H1 (cell line): ENCODE data around the gene RBM43. TPM values are rescaled to one million over a fixed set of nuclear protein-coding genes. Genes with fewer than 3 reads are reported as not detected.
"Not testable (repeated sequence)": the region's sequence is repeated elsewhere in the genome, so short reads cannot be mapped to it uniquely, and the experiment has no call there.

Source experiments
- CTCF ChIA-PET: fragments of 300-600 bp; sonication (Branson Sonifier 250); formaldehyde crosslinking; loops from one replicate; lab custom pipeline; 2021; ENCODE audit not compliant: partially characterized antibody; lab: Charles Lee
- POLR2A ChIA-PET: fragments of 300-600 bp; sonication (Branson Sonifier 250); formaldehyde crosslinking; loops from one replicate; lab custom pipeline; 2021; ENCODE audit warnings: inconsistent platforms; ENCODE audit not compliant: partially characterized antibody; lab: Charles Lee
- DNase-seq, 2 experiments: peaks; one replicate each; pipeline versions ENCODE4 v3.0.0 to v3.0.0-alpha.2; 2010 to 2022; ENCODE audit warnings: low spot score in 2 of 2, low read depth in 1 of 2, mixed read lengths in 1 of 2
- FAIRE-seq: peaks from 2 replicates; lab custom pipeline; 2011; peaks lifted over from hg19 to GRCh38; lab: Jason Lieb, UNC
- H2AFZ ChIP-seq: 2 replicates; pipeline ENCODE4 v1.8.1; 2012; ENCODE audit warnings: low read length, inconsistent platforms
- H2AK5ac ChIP-seq: 2 replicates; pipeline ENCODE4 v1.6.1; 2013; ENCODE audit warnings: low read depth, low read length
- H2BK120ac ChIP-seq: replicated peaks from 2 replicates; pipeline ENCODE3; 2013; ENCODE audit warnings: low read depth, low read length, inconsistent platforms
- H2BK12ac ChIP-seq: 2 replicates; pipeline ENCODE4 v1.6.1; 2013; ENCODE audit warnings: low read depth, low read length
- H2BK15ac ChIP-seq: 2 replicates; pipeline ENCODE4 v1.6.1; 2013; ENCODE audit warnings: low read length
- H2BK20ac ChIP-seq: 2 replicates; pipeline ENCODE4 v1.6.1; 2013; ENCODE audit warnings: low read length
- H2BK5ac ChIP-seq: 2 replicates; pipeline ENCODE4 v1.6.1; 2013; ENCODE audit warnings: low read depth, low read length
- H3K14ac ChIP-seq: 2 replicates; pipeline ENCODE4 v1.6.1; 2013; ENCODE audit warnings: inconsistent platforms; ENCODE audit not compliant: insufficient read length
- H3K18ac ChIP-seq: 2 replicates; pipeline ENCODE4 v1.6.1; 2013; ENCODE audit warnings: low read length; ENCODE audit errors: extremely low read depth
- H3K23ac ChIP-seq: 2 replicates; pipeline ENCODE4 v1.6.1; 2013; ENCODE audit warnings: inconsistent platforms; ENCODE audit not compliant: insufficient read length
- H3K23me2 ChIP-seq: 2 replicates; pipeline ENCODE4 v1.6.1; 2013; ENCODE audit warnings: low read depth, low read length
- H3K27ac ChIP-seq: 2 replicates; pipeline ENCODE4 v1.6.1; 2011; ENCODE audit warnings: low read depth, low read length, inconsistent platforms
- H3K27me3 ChIP-seq, 4 experiments: replicated peaks in 1 of 4; 1 replicate in 1 of 4; 2 replicates in 3 of 4; pipeline versions ENCODE4 v1.6.1 to v1.8.1; 2011 to 2013; ENCODE audit warnings: low read length in 3 of 4, mild to moderate bottlenecking in 3 of 4, inconsistent platforms in 2 of 4, mixed read lengths in 2 of 4, moderate library complexity in 1 of 4; ENCODE audit not compliant: control insufficient read depth in 3 of 4, insufficient read depth in 3 of 4; ENCODE audit errors: extremely low read depth in 1 of 4
- H3K36me3 ChIP-seq, 4 experiments: 2 replicates each; pipeline versions ENCODE4 v1.6.1 to v1.8.1; 2011 to 2013; ENCODE audit warnings: mild to moderate bottlenecking in 4 of 4, low read length in 3 of 4, moderate library complexity in 2 of 4, control low read depth in 1 of 4, inconsistent platforms in 1 of 4; ENCODE audit not compliant: insufficient read depth in 4 of 4, control insufficient read depth in 2 of 4
- H3K4ac ChIP-seq: replicated peaks from 2 replicates; pipeline ENCODE3; 2013; ENCODE audit warnings: low read length, low read depth, mixed read lengths, inconsistent platforms; ENCODE audit not compliant: insufficient read length
- H3K4me1 ChIP-seq, 4 experiments: replicated peaks in 1 of 4; 1 replicate in 1 of 4; 2 replicates in 3 of 4; pipeline versions ENCODE4 v1.6.1 to v1.8.1; 2011 to 2013; ENCODE audit warnings: low read length in 3 of 4, inconsistent platforms in 2 of 4, mixed read lengths in 1 of 4; ENCODE audit not compliant: insufficient read depth in 4 of 4, control insufficient read depth in 3 of 4
- H3K4me2 ChIP-seq, 2 experiments: 2 replicates each; pipeline versions ENCODE4 v1.6.1 to v1.8.1; 2011 to 2013; ENCODE audit warnings: low read depth in 2 of 2, low read length in 2 of 2, control low read depth in 1 of 2, inconsistent platforms in 1 of 2, mild to moderate bottlenecking in 1 of 2; ENCODE audit not compliant: insufficient read depth in 1 of 2
- H3K4me3 ChIP-seq, 4 experiments: fragments of 200-600, 300-600 bp in 1 of 4; sonication (generic), shearing (Covaris generic), sonication (Bioruptor Twin) in 1 of 4; 2 replicates each; pipeline versions ENCODE4 v1.5.1 to v1.8.1; 2011 to 2016; ENCODE audit warnings: low read length in 4 of 4, low read depth in 3 of 4, control low read depth in 2 of 4, inconsistent platforms in 2 of 4, mild to moderate bottlenecking in 2 of 4, mixed read lengths in 1 of 4, moderate library complexity in 1 of 4; ENCODE audit not compliant: insufficient read depth in 2 of 4; ENCODE audit errors: extremely low read depth in 1 of 4
- H3K56ac ChIP-seq: replicated peaks from 2 replicates; pipeline ENCODE3; 2013; ENCODE audit warnings: low read depth, mild to moderate bottlenecking, mixed read lengths, low read length, inconsistent platforms; ENCODE audit not compliant: insufficient read length
- H3K79me1 ChIP-seq: 2 replicates; pipeline ENCODE4 v1.6.1; 2013; ENCODE audit warnings: low read depth, low read length, control low read depth
- H3K79me2 ChIP-seq, 2 experiments: 2 replicates each; pipeline versions ENCODE4 v1.6.1 to v1.8.1; 2012 to 2013; ENCODE audit warnings: low read length in 2 of 2, mild to moderate bottlenecking in 2 of 2, inconsistent platforms in 1 of 2; ENCODE audit not compliant: insufficient read depth in 2 of 2, control insufficient read depth in 1 of 2
- H3K9ac ChIP-seq, 4 experiments: replicated peaks in 1 of 4; 1 replicate in 1 of 4; 2 replicates in 3 of 4; pipeline versions ENCODE4 v1.6.1 to v1.8.1; 2011 to 2013; ENCODE audit warnings: low read depth in 3 of 4, low read length in 3 of 4, control low read depth in 2 of 4, mild to moderate bottlenecking in 2 of 4, moderate library complexity in 2 of 4, inconsistent platforms in 1 of 4; ENCODE audit errors: extremely low read depth in 1 of 4
- H3K9me3 ChIP-seq, 2 experiments: 2 replicates each; pipeline versions ENCODE4 v1.6.1 to v1.8.1; 2012 to 2013; ENCODE audit warnings: mild to moderate bottlenecking in 2 of 2, moderate library complexity in 2 of 2, control low read depth in 1 of 2, inconsistent platforms in 1 of 2, low read depth in 1 of 2, low read length in 1 of 2, mixed read lengths in 1 of 2; ENCODE audit not compliant: insufficient read depth in 2 of 2
- H4K20me1 ChIP-seq, 2 experiments: replicated peaks in 1 of 2; 2 replicates each; pipeline versions ENCODE3 to v1.8.1; 2011 to 2013; ENCODE audit warnings: inconsistent platforms in 2 of 2, low read length in 2 of 2, mild to moderate bottlenecking in 1 of 2; ENCODE audit not compliant: insufficient read depth in 2 of 2, control insufficient read depth in 1 of 2
- H4K5ac ChIP-seq: 2 replicates; pipeline ENCODE4 v1.6.1; 2013; ENCODE audit warnings: low read length, low read depth, mixed read lengths, inconsistent platforms; ENCODE audit not compliant: insufficient read length
- H4K8ac ChIP-seq: 2 replicates; pipeline ENCODE4 v1.8.0; 2013; ENCODE audit warnings: mild to moderate bottlenecking, moderate library complexity, low read length, inconsistent platforms; ENCODE audit not compliant: insufficient read depth; ENCODE audit errors: extremely low read depth
- H4K91ac ChIP-seq: replicated peaks from 2 replicates; pipeline ENCODE3; 2013; ENCODE audit warnings: low read length, mixed read lengths, inconsistent platforms; ENCODE audit not compliant: insufficient read length
- WGBS, 2 experiments: shearing (Covaris generic) in 1 of 2; methylation state at CpG; one replicate each; pipeline versions ENCODE4 v1.1.6 to v1.1.7; 2013 to 2015; ENCODE audit warnings: low lambda C conversion rate in 2 of 2, mixed read lengths in 2 of 2, inconsistent platforms in 1 of 2, low coverage in 1 of 2, missing lambda C conversion rate in 1 of 2; ENCODE audit not compliant: insufficient replicate concordance in 2 of 2, insufficient coverage in 1 of 2, insufficient read length in 1 of 2; ENCODE audit errors: extremely low coverage in 1 of 2, missing lambda C conversion rate in 1 of 2; 5-methylcytosine and 5-hydroxymethylcytosine counted together
- polyA plus RNA-seq, 7 experiments: library from polyadenylated mRNA; depleted of rRNA in 3 of 7; stranded (reverse) in 5 of 7; unstranded in 2 of 7; fragments of >200 nt in 5 of 7; fragments of 200-250 nt in 2 of 7; gene quantifications; 1 replicate in 5 of 7; 2 replicates in 1 of 7; 4 replicates in 1 of 7; pipeline versions ENCODE4 v1.2.1 to v1.2.3, GENCODE V29; 2011 to 2013; ENCODE audit warnings: missing spikeins in 2 of 7, mixed read lengths in 2 of 7
- total RNA-seq: library from RNA; stranded (reverse); fragmentation: NEBNext Ultra II Directional; extraction: Animal tissue kit (Norgen Biotek cat#: 25700); gene quantifications from 2 replicates; pipeline ENCODE4 v1.2.1, GENCODE V29; 2021

Gene RBM43
- total and polyA plus RNA-seq, 2 of the 8 experiments (the other 6 are each of a cell fraction or from before 2014, with no cell fraction given): 1.7 to 2.0 TPM

DNA sequence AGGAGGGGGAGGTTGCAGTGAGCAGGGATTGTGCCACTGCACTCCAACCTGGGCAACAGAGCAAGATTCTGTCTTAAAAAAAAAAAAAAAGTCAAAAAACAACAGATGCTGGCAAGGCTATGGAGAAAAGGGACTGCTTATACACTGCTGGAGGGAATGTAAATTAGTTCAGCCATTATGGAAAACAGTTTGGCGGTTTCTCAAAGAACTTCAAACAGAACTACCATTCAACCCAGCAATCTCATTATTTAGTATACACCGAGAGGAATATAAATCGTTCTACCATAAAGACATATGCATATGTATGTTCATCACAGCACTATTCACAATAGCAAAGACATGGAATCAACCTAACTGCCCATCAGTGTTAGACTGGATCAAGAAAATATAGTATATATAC, 27.9 kb downstream of the RBM43 start:
- 91% methylated on average over 3 of the region's 3 CpGs; no CpG with 5 or more reads in 1 of the 2 experiments for WGBS, 2 experiments
- POLR2A ChIA-PET, DNase-seq: not testable (repeated sequence)

DNA sequence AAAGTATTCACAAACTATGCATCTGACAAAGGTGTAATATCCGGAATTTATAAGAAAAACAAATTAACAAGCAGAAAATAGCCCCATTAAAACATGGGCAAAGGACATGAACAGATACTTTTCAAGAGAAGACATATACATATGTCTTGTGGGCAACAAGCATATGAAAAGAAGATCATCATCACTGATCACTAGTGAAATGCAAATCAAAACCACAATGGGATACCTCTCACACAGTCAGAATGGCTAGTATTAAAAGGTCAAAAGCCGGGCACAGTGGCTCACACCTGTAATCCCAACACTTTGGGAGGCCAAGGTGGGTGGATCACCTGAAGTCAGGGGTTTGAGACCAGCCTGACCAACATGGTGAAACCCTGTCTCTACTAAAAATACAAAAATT, 28.4 kb downstream of the RBM43 start:
- H2AFZ ChIP-seq, H2AK5ac ChIP-seq, H4K5ac ChIP-seq, H3K23ac ChIP-seq, CTCF ChIA-PET, H2BK120ac ChIP-seq, H3K56ac ChIP-seq, FAIRE-seq, H3K79me2 ChIP-seq, H4K8ac ChIP-seq, H3K4me3 ChIP-seq, H2BK20ac ChIP-seq, H4K91ac ChIP-seq, H3K9ac ChIP-seq, POLR2A ChIA-PET, DNase-seq, H4K20me1 ChIP-seq, H3K4me2 ChIP-seq, H3K27me3 ChIP-seq, H2BK15ac ChIP-seq, H3K9me3 ChIP-seq, H3K23me2 ChIP-seq, H3K36me3 ChIP-seq, H3K27ac ChIP-seq, H3K79me1 ChIP-seq, H3K14ac ChIP-seq, H3K4ac ChIP-seq, H2BK12ac ChIP-seq, H3K18ac ChIP-seq, H2BK5ac ChIP-seq, H3K4me1 ChIP-seq: not testable (repeated sequence)
- 95% methylated on average over 2 of the region's 2 CpGs; no CpG with 5 or more reads in 1 of the 2 experiments for WGBS, 2 experiments

More for the DNA sequence above, 27.9 kb downstream of the RBM43 start:
- H4K8ac ChIP-seq, H3K9me3 ChIP-seq, H3K14ac ChIP-seq, H4K5ac ChIP-seq, H2BK20ac ChIP-seq, H3K56ac ChIP-seq, H4K20me1 ChIP-seq, H2BK12ac ChIP-seq, H4K91ac ChIP-seq, H3K9ac ChIP-seq, H3K27ac ChIP-seq, H3K4ac ChIP-seq, H3K4me2 ChIP-seq, H2BK120ac ChIP-seq, H2AFZ ChIP-seq, FAIRE-seq, H3K4me1 ChIP-seq, H3K23me2 ChIP-seq, H3K23ac ChIP-seq, H2BK5ac ChIP-seq, H3K27me3 ChIP-seq, H3K18ac ChIP-seq, H2BK15ac ChIP-seq, H2AK5ac ChIP-seq, H3K4me3 ChIP-seq, H3K79me2 ChIP-seq, H3K79me1 ChIP-seq, H3K36me3 ChIP-seq: not testable (repeated sequence)
- CTCF ChIA-PET: interaction anchor here (0.7 kb wide), 1 partner anchor 820 kb away, joined by 3 read pairs; no protein-coding TSS in a partner anchor
